ENCODE data around the gene DIP2A. TPM values are rescaled to one million over a fixed set of nuclear protein-coding genes. Genes with fewer than 3 reads are reported as not detected.

DIP2A gene
- total and polyA plus RNA-seq, 9 donors: 16.3 to 31.4 (median 22.5) TPM

- Histone ChIP-seq H3K27ac (ENCODE audit: low read length) (no peak overlapping the region), H3K9me3 (replicated peaks; ENCODE audit: control insufficient read depth, low read depth, low read length) (peaks cover 5% of the 10 kb centered on the region), H3K27me3 (ENCODE audit: control insufficient read depth, insufficient read depth, low read length) (no peaks in the 10 kb centered on the region), H3K4me3 (ENCODE audit: low read length) (no peak overlapping the region), H3K4me1 (ENCODE audit: control insufficient read depth, insufficient read depth, low read length) (peaks cover 14% of the 10 kb centered on the region), H3K36me3 (ENCODE audit: control insufficient read depth, insufficient read depth, low read length) (no peaks in the 10 kb centered on the region)
- WGBS (ENCODE audit: insufficient coverage): 87% methylated on average over 4 of the region's 6 CpGs
- no peak for DNase-seq
These were observed 151.5 kb downstream of the DIP2A start for GRCh38 chr21:46610018-46610701.

GRCh38 chr21:46613391-46613790 lies 154.7 kb downstream of the DIP2A start:
- DNase-seq: no peak
- Histone ChIP-seq H3K27me3 (ENCODE audit: control insufficient read depth, insufficient read depth, low read length) (no peaks in the 10 kb centered on the region), H3K4me1 (ENCODE audit: control insufficient read depth, insufficient read depth, low read length) (no peaks in the 10 kb centered on the region), H3K9me3 (replicated peaks; ENCODE audit: control insufficient read depth, low read depth, low read length) (peaks cover 5% of the 10 kb centered on the region), H3K4me3 (ENCODE audit: low read length) (no peak overlapping the region), H3K36me3 (ENCODE audit: control insufficient read depth, insufficient read depth, low read length) (no peaks in the 10 kb centered on the region), H3K27ac (ENCODE audit: low read length) (no peak overlapping the region)
- no CpG with 5 or more reads among the region's 6 CpGs for WGBS (ENCODE audit: insufficient coverage)

- H3K9me3 ChIP-seq (replicated peaks; ENCODE audit: control insufficient read depth, low read depth, low read length): no peaks in the 10 kb centered on the region
- 100% methylated on average over 1 of the region's 2 CpGs for WGBS (ENCODE audit: insufficient coverage)
- no peaks in the 10 kb centered on the region for H3K27me3 ChIP-seq (ENCODE audit: control insufficient read depth, insufficient read depth, low read length)
- no peaks in the 10 kb centered on the region for H3K36me3 ChIP-seq (ENCODE audit: control insufficient read depth, insufficient read depth, low read length)
- no peak overlapping the region for H3K27ac ChIP-seq (ENCODE audit: low read length)
- no peak for DNase-seq
- H3K4me1 ChIP-seq (ENCODE audit: control insufficient read depth, insufficient read depth, low read length): peaks cover under 1% of the 10 kb centered on the region
- no peak overlapping the region for H3K4me3 ChIP-seq (ENCODE audit: low read length)
These were observed 157.4 kb downstream of the DIP2A start for GRCh38 chr21:46616050-46616449.

- Histone ChIP-seq H3K27ac (ENCODE audit: low read length) (no peak overlapping the region), H3K4me3 (ENCODE audit: low read length) (no peak overlapping the region), H3K9me3 (replicated peaks; ENCODE audit: control insufficient read depth, low read depth, low read length) (no peaks in the 10 kb centered on the region), H3K27me3 (ENCODE audit: control insufficient read depth, insufficient read depth, low read length) (no peaks in the 10 kb centered on the region), H3K4me1 (ENCODE audit: control insufficient read depth, insufficient read depth, low read length) (peaks cover 7% of the 10 kb centered on the region), H3K36me3 (ENCODE audit: control insufficient read depth, insufficient read depth, low read length) (no peaks in the 10 kb centered on the region)
- no CpG with 5 or more reads among the region's 1 CpG for WGBS (ENCODE audit: insufficient coverage)
- no peak for DNase-seq
These were observed 158.0 kb downstream of the DIP2A start for GRCh38 chr21:46616656-46617055.

- H3K4me1 ChIP-seq (ENCODE audit: control insufficient read depth, insufficient read depth, low read length): peaks cover 14% of the 10 kb centered on the region
- no peak overlapping the region for H3K4me3 ChIP-seq (ENCODE audit: low read length)
- DNase-seq: no peak
- H3K9me3 ChIP-seq (replicated peaks; ENCODE audit: control insufficient read depth, low read depth, low read length): no peaks in the 10 kb centered on the region
- H3K27ac ChIP-seq (ENCODE audit: low read length): no peak overlapping the region
- no peaks in the 10 kb centered on the region for H3K27me3 ChIP-seq (ENCODE audit: control insufficient read depth, insufficient read depth, low read length)
- WGBS (ENCODE audit: insufficient coverage): no CpG with 5 or more reads among the region's 6 CpGs
- H3K36me3 ChIP-seq (ENCODE audit: control insufficient read depth, insufficient read depth, low read length): no peaks in the 10 kb centered on the region
These were observed 158.8 kb downstream of the DIP2A start for GRCh38 chr21:46617267-46618051.

- Histone ChIP-seq H3K36me3 (ENCODE audit: control insufficient read depth, insufficient read depth, low read length) (no peaks in the 10 kb centered on the region), H3K27me3 (ENCODE audit: control insufficient read depth, insufficient read depth, low read length) (no peaks in the 10 kb centered on the region), H3K9me3 (replicated peaks; ENCODE audit: control insufficient read depth, low read depth, low read length) (no peaks in the 10 kb centered on the region), H3K4me3 (ENCODE audit: low read length) (no peak overlapping the region), H3K4me1 (ENCODE audit: control insufficient read depth, insufficient read depth, low read length) (peaks cover 15% of the 10 kb centered on the region), H3K27ac (ENCODE audit: low read length) (no peak overlapping the region)
- 100% methylated on average over 1 of the region's 5 CpGs for WGBS (ENCODE audit: insufficient coverage)
- no peak for DNase-seq
These were observed 160.2 kb downstream of the DIP2A start for GRCh38 chr21:46618738-46619379.

Other genes starting within 250 kb of the DIP2A start
- 27.0 TPM for gene LSS, start 230.1 kb upstream of the DIP2A start, total RNA-seq
- gene LSS, start 230.1 kb upstream of the DIP2A start, polyA plus RNA-seq (ENCODE audit: insufficient read depth in 1 of 8, insufficient read length in 8 of 8, low replicate concordance in 1 of 8): 10 to 100 TPM; 27.8 to 47.4 (median 36.1) TPM
- 45.4 TPM for gene MCM3AP, start 173.3 kb upstream of the DIP2A start, total RNA-seq
- 10 to 100 TPM; 50.5 to 71.2 (median 56.5) TPM for gene MCM3AP, start 173.3 kb upstream of the DIP2A start, polyA plus RNA-seq (ENCODE audit: insufficient read depth in 1 of 8, insufficient read length in 8 of 8, low replicate concordance in 1 of 8)
- gene YBEY, start 172.5 kb upstream of the DIP2A start, total RNA-seq: 15.4 TPM
- 10 to 100 TPM; 13.0 to 26.7 (median 20.1) TPM for gene YBEY, start 172.5 kb upstream of the DIP2A start, polyA plus RNA-seq (ENCODE audit: insufficient read depth in 1 of 8, insufficient read length in 8 of 8, low replicate concordance in 1 of 8)
- 4.0 TPM for gene C21orf58, start 135.0 kb upstream of the DIP2A start, total RNA-seq
- gene C21orf58, start 135.0 kb upstream of the DIP2A start, polyA plus RNA-seq (ENCODE audit: insufficient read depth in 1 of 8, insufficient read length in 8 of 8, low replicate concordance in 1 of 8): 10 to 100 TPM in 3 of 8 donors, 1 to 10 TPM in 5; 4.9 to 11.9 (median 7.7) TPM
- 28.3 TPM for gene PCNT, start 134.7 kb upstream of the DIP2A start, total RNA-seq
- 10 to 100 TPM; 44.1 to 57.7 (median 48.7) TPM for gene PCNT, start 134.7 kb upstream of the DIP2A start, polyA plus RNA-seq (ENCODE audit: insufficient read depth in 1 of 8, insufficient read length in 8 of 8, low replicate concordance in 1 of 8)
- gene S100B, start 146.2 kb downstream of the DIP2A start, total RNA-seq: 20.0 TPM
- gene S100B, start 146.2 kb downstream of the DIP2A start, polyA plus RNA-seq (ENCODE audit: insufficient read depth in 1 of 8, insufficient read length in 8 of 8, low replicate concordance in 1 of 8): 10 to 100 TPM; 11.0 to 66.2 (median 23.4) TPM
- 120 TPM for gene PRMT2, start 176.8 kb downstream of the DIP2A start, total RNA-seq
- gene PRMT2, start 176.8 kb downstream of the DIP2A start, polyA plus RNA-seq (ENCODE audit: insufficient read depth in 1 of 8, insufficient read length in 8 of 8, low replicate concordance in 1 of 8): 100 to 1,000 TPM; 110 to 128 (median 124) TPM

Data from muscle of leg (tissue), 11 donors.